ENCODE results near the gene RAI14.

GRCh38 chr5:34684980-34685352, 28.8 kb downstream of the RAI14 start:
- TF ChIP-seq POLR2AphosphoS5 (IDR thresholded peaks at IDR 0.05; ENCODE audit: low read depth, low read length) (no peak), POLR2A (IDR thresholded peaks at IDR 0.05; ENCODE audit: low read depth, low read length) (no peak), SPI1 (IDR thresholded peaks at IDR 0.05; ENCODE audit: low read depth, low read length) (no peak)

Measured in GM12891 (cell line).